IMR-90 (cell line): ENCODE data around the gene MDC1.
A peak's percentile ranks its signal among the peaks of the same experiment; 100 is the strongest.

ENCODE experiments used
- CHD1 ChIP-seq: IDR thresholded peaks from 2 replicates; pipeline ENCODE4 v1.6.1; 2012; ENCODE audit warnings: low read depth, low read length, improper control_type of control experiment
- CTCF ChIP-seq: conservative IDR thresholded peaks from 2 replicates; pipeline ENCODE4 v1.5.1; 2012; ENCODE audit warnings: mild to moderate bottlenecking, low read depth, low read length, improper control_type of control experiment
- ELK1 ChIP-seq: fragments of 150-350 bp; IDR thresholded peaks from 2 replicates; pipeline ENCODE4 v1.6.1; 2016; ENCODE audit warnings: low read depth, mild to moderate bottlenecking, low read length, moderate library complexity, borderline replicate concordance
- POLR2A ChIP-seq: IDR thresholded peaks from 2 replicates; pipeline ENCODE4 v1.6.1; 2012; ENCODE audit warnings: mild to moderate bottlenecking, low read depth, low read length
- RAD21 ChIP-seq: IDR thresholded peaks from 2 replicates; pipeline ENCODE4 v1.6.1; 2012; ENCODE audit warnings: low read length, improper control_type of control experiment
- USF2 ChIP-seq: fragments of 150-350 bp; IDR thresholded peaks from 2 replicates; pipeline ENCODE4 v1.6.1; 2017; ENCODE audit warnings: mild to moderate bottlenecking, antibody characterized with exemption, low read length, low read depth

- TF ChIP-seq CTCF, result no peak
- no peak for TF ChIP-seq ELK1
- TF ChIP-seq USF2, result no peak
- no peak for TF ChIP-seq RAD21
- TF ChIP-seq CHD1, result no peak
- TF ChIP-seq POLR2A, result peak; percentile 28; the same call in 1 of the 2 replicates
Measured at GRCh38 chr6:30724906-30725667, 8.0 kb upstream of the MDC1 start.
